ENCODE results near the gene HRH1. TPM values are rescaled to one million over a fixed set of nuclear protein-coding genes. Genes with fewer than 3 reads are reported as not detected.
"Not testable (repeated sequence)": the region's sequence is repeated elsewhere in the genome, so short reads cannot be mapped to it uniquely, and the experiment has no call there.

The HRH1 gene
- total RNA-seq, 2 experiments from 2014 or later = not detected

- Histone ChIP-seq H3K27ac (ENCODE audit: low read depth in 1 of 2, low read length in 2 of 2) (no peak overlapping the region), H3K9me3 (ENCODE audit: control insufficient read depth in 1 of 2, insufficient read depth in 1 of 2, low read length in 2 of 2) (no peaks in the 10 kb centered on the region), H3K27me3 (ENCODE audit: control insufficient read depth in 1 of 2, insufficient read depth in 2 of 2, low read length in 2 of 2) (peaks cover 0 to 2% of the 10 kb centered on the region in 2 experiments), H3K4me1 (ENCODE audit: insufficient read depth, low read length) (no peaks in the 10 kb centered on the region), H3K36me3 (ENCODE audit: insufficient read depth, low read length) (no peaks in the 10 kb centered on the region), H3K4me3 (ENCODE audit: low read length) (no peak overlapping the region)
- no peaks in the 10 kb centered on the region for H3K36me3 Mint-ChIP-seq (ENCODE audit: low read depth)
- DNase-seq = no peak
- TF ChIP-seq CTCF (IDR thresholded peaks at IDR 0.05) = no peak
- H3K9me3 Mint-ChIP-seq = no peaks in the 10 kb centered on the region
- ChIA-PET POLR2A (no interaction called here), CTCF (no interaction called here)
- H3K27me3 Mint-ChIP-seq = peaks cover 9% of the 10 kb centered on the region
- H3K4me1 Mint-ChIP-seq (ENCODE audit: low read depth) = no peaks in the 10 kb centered on the region
- H3K4me3 Mint-ChIP-seq = no peak overlapping the region
- no peak for ATAC-seq (ENCODE audit: poor library complexity)
- no peak overlapping the region for H3K27ac Mint-ChIP-seq
- intact Hi-C loops (cut with DNase I, micrococcal nuclease) = no loop called here
Measured at GRCh38 chr3:11214451-11214978, 60.2 kb downstream of the HRH1 start.

GRCh38 chr3:11217370-11217769, 63.1 kb downstream of the HRH1 start:
- H3K4me1 ChIP-seq (ENCODE audit: insufficient read depth, low read length); H3K9me3 Mint-ChIP-seq; intact Hi-C loops (cut with DNase I, micrococcal nuclease); H3K27ac ChIP-seq (ENCODE audit: low read depth in 1 of 2, low read length in 2 of 2); H3K9me3 ChIP-seq (ENCODE audit: control insufficient read depth in 1 of 2, insufficient read depth in 1 of 2, low read length in 2 of 2); POLR2A ChIA-PET; ATAC-seq (ENCODE audit: poor library complexity); H3K27me3 Mint-ChIP-seq; DNase-seq; H3K36me3 ChIP-seq (ENCODE audit: insufficient read depth, low read length); H3K27me3 ChIP-seq (ENCODE audit: control insufficient read depth in 1 of 2, insufficient read depth in 2 of 2, low read length in 2 of 2); H3K4me3 Mint-ChIP-seq; H3K27ac Mint-ChIP-seq; H3K4me1 Mint-ChIP-seq (ENCODE audit: low read depth); H3K4me3 ChIP-seq (ENCODE audit: low read length); H3K36me3 Mint-ChIP-seq (ENCODE audit: low read depth): not testable (repeated sequence)
- CTCF ChIA-PET = interaction anchor here (0.8 kb wide), 1 partner anchor 21 kb away, joined by 3 read pairs; no protein-coding TSS in a partner anchor

GRCh38 chr3:11220230-11220629, 65.9 kb downstream of the HRH1 start:
- no peak for ATAC-seq (ENCODE audit: poor library complexity)
- Mint-ChIP-seq H3K27ac (no peak overlapping the region), H3K36me3 (ENCODE audit: low read depth) (no peaks in the 10 kb centered on the region), H3K9me3 (no peaks in the 10 kb centered on the region), H3K4me1 (ENCODE audit: low read depth) (no peaks in the 10 kb centered on the region), H3K4me3 (no peak overlapping the region), H3K27me3 (no peaks in the 10 kb centered on the region)
- H3K27me3 ChIP-seq (ENCODE audit: control insufficient read depth in 1 of 2, insufficient read depth in 2 of 2, low read length in 2 of 2) = no peaks in the 10 kb centered on the region
- no peak overlapping the region for H3K27ac ChIP-seq (ENCODE audit: low read depth in 1 of 2, low read length in 2 of 2)
- intact Hi-C loops (cut with DNase I, micrococcal nuclease) = no loop called here
- no peaks in the 10 kb centered on the region for H3K36me3 ChIP-seq (ENCODE audit: insufficient read depth, low read length)
- DNase-seq = no peak
- ChIA-PET POLR2A (no interaction called here), CTCF (interaction anchor here (0.6 to 0.7 kb wide), 2 partner anchors 10 to 68 kb away, joined by 3 read pairs; no protein-coding TSS in a partner anchor)
- no peak for TF ChIP-seq CTCF (IDR thresholded peaks at IDR 0.05)
- no peaks in the 10 kb centered on the region for H3K9me3 ChIP-seq (ENCODE audit: control insufficient read depth in 1 of 2, insufficient read depth in 1 of 2, low read length in 2 of 2)
- H3K4me1 ChIP-seq (ENCODE audit: insufficient read depth, low read length) = no peaks in the 10 kb centered on the region
- H3K4me3 ChIP-seq (ENCODE audit: low read length) = no peak overlapping the region

GRCh38 chr3:11221818-11222415, 67.6 kb downstream of the HRH1 start:
- ATAC-seq (ENCODE audit: poor library complexity) = no peak
- Mint-ChIP-seq H3K4me1 (ENCODE audit: low read depth) (no peaks in the 10 kb centered on the region), H3K27ac (no peak overlapping the region), H3K9me3 (no peaks in the 10 kb centered on the region), H3K27me3 (no peaks in the 10 kb centered on the region), H3K36me3 (ENCODE audit: low read depth) (no peaks in the 10 kb centered on the region), H3K4me3 (no peak overlapping the region)
- no peak overlapping the region for H3K4me3 ChIP-seq (ENCODE audit: low read length)
- no peaks in the 10 kb centered on the region for H3K9me3 ChIP-seq (ENCODE audit: control insufficient read depth in 1 of 2, insufficient read depth in 1 of 2, low read length in 2 of 2)
- intact Hi-C loops (cut with DNase I, micrococcal nuclease) = no loop called here
- POLR2A ChIA-PET = no interaction called here
- no peak overlapping the region for H3K27ac ChIP-seq (ENCODE audit: low read depth in 1 of 2, low read length in 2 of 2)
- no peaks in the 10 kb centered on the region for H3K4me1 ChIP-seq (ENCODE audit: insufficient read depth, low read length)
- TF ChIP-seq CTCF (IDR thresholded peaks at IDR 0.05) = no peak
- DNase-seq = no peak
- H3K27me3 ChIP-seq (ENCODE audit: control insufficient read depth in 1 of 2, insufficient read depth in 2 of 2, low read length in 2 of 2) = no peaks in the 10 kb centered on the region
- CTCF ChIA-PET = no interaction called here
- H3K36me3 ChIP-seq (ENCODE audit: insufficient read depth, low read length) = no peaks in the 10 kb centered on the region

Data from CD4-positive, alpha-beta T cell (primary cell).